Measurements from ENCODE around the gene PNPLA4. TPM values are rescaled to one million over a fixed set of nuclear protein-coding genes. Genes with fewer than 3 reads are reported as not detected.

PNPLA4 gene
- total and polyA plus RNA-seq, 4 donors: 10.1 to 28.3 (median 15.4) TPM

DNA sequence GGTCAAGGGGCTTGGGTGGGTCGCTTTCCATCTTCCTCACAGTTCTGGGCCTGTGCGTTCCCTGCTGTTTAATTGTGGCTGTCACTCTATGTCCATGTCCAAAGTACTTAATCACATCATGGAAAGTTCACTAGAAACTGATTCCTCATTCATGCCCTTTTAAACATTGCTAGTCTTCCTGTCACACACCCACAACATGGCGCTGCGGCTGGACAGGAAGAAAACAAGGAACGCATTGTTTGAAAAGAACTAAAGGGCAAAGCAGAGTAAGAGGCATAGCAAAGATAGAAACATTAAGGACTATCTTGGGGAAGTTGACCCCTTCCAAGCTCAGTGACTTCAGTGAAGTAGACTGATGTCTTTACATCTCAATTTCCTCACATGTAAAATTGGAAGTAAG is 18.4 kb downstream of the PNPLA4 start:
- no peak for DNase-seq (ENCODE audit: low spot score)
- Histone ChIP-seq H3K27me3 (ENCODE audit: control insufficient read depth in 4 of 4, insufficient read depth in 4 of 4, low read length in 3 of 4) (no peaks in the 10 kb centered on the region), H3K4me1 (ENCODE audit: control insufficient read depth in 4 of 4, insufficient read depth in 4 of 4, low read length in 3 of 4) (no peaks in the 10 kb centered on the region), H3K36me3 (ENCODE audit: control insufficient read depth in 4 of 4, insufficient read depth in 3 of 4, low read depth in 1 of 4, low read length in 3 of 4) (peaks cover 0 to 35% (median 15%) of the 10 kb centered on the region in 4 donors), H3K27ac (ENCODE audit: low read depth in 1 of 2, low read length in 2 of 2) (no peak overlapping the region), H3K9ac (ENCODE audit: low read depth in 1 of 2, low read length in 2 of 2) (no peak overlapping the region), H3K4me3 (ENCODE audit: low read depth in 1 of 3, low read length in 3 of 3) (no peak overlapping the region), H3K9me3 (ENCODE audit: control insufficient read depth in 4 of 4, low read length in 3 of 4) (no peaks in the 10 kb centered on the region)
- WGBS: 95% methylated on average over 5 of the region's 5 CpGs
- TF ChIP-seq YY1 (IDR thresholded peaks at IDR 0.05): no peak
- TF ChIP-seq TAF1 (conservative IDR thresholded peaks at IDR 0.05): no peak
- TF ChIP-seq REST (IDR thresholded peaks at IDR 0.05): no peak
- TF ChIP-seq FOXA1 (IDR thresholded peaks at IDR 0.05): no peak

GRCh38 chrX:7904562-7904961 is 22.7 kb downstream of the PNPLA4 start:
- DNase-seq (ENCODE audit: low spot score): no peak
- Histone ChIP-seq H3K27ac (ENCODE audit: low read depth in 1 of 2, low read length in 2 of 2) (no peak overlapping the region), H3K4me1 (ENCODE audit: control insufficient read depth in 4 of 4, insufficient read depth in 4 of 4, low read length in 3 of 4) (no peaks in the 10 kb centered on the region), H3K27me3 (ENCODE audit: control insufficient read depth in 4 of 4, insufficient read depth in 4 of 4, low read length in 3 of 4) (no peaks in the 10 kb centered on the region), H3K4me3 (ENCODE audit: low read depth in 1 of 3, low read length in 3 of 3) (no peak overlapping the region), H3K9me3 (ENCODE audit: control insufficient read depth in 4 of 4, low read length in 3 of 4) (no peaks in the 10 kb centered on the region), H3K36me3 (ENCODE audit: control insufficient read depth in 4 of 4, insufficient read depth in 3 of 4, low read depth in 1 of 4, low read length in 3 of 4) (peaks cover 0 to 42% (median 20%) of the 10 kb centered on the region in 4 donors), H3K9ac (ENCODE audit: low read depth in 1 of 2, low read length in 2 of 2) (no peak overlapping the region)
- WGBS: 95% methylated on average over 3 of the region's 3 CpGs
- TF ChIP-seq HNF4G (IDR thresholded peaks at IDR 0.05) (no peak), CTCF (IDR thresholded peaks at IDR 0.05; ENCODE audit: low read depth, low read length, missing input control) (no peak), RXRA (IDR thresholded peaks at IDR 0.05) (no peak), EGR1 (IDR thresholded peaks at IDR 0.05; ENCODE audit: low read depth in 2 of 2) (no peak), HNF4A (conservative IDR thresholded peaks at IDR 0.05) (no peak), REST (IDR thresholded peaks at IDR 0.05) (no peak), MAX (IDR thresholded peaks at IDR 0.05) (no peak), YY1 (IDR thresholded peaks at IDR 0.05) (no peak), RAD21 (IDR thresholded peaks at IDR 0.05) (no peak), ZBTB33 (IDR thresholded peaks at IDR 0.05) (no peak), NR2F2 (IDR thresholded peaks at IDR 0.05) (no peak), GABPA (IDR thresholded peaks at IDR 0.05 in 1 of 2, conservative IDR thresholded peaks at IDR 0.05 in 1 of 2) (no peak), ATF3 (IDR thresholded peaks at IDR 0.05) (no peak), SP1 (IDR thresholded peaks at IDR 0.05) (no peak), JUND (IDR thresholded peaks at IDR 0.05) (no peak), FOXA2 (IDR thresholded peaks at IDR 0.05) (no peak), FOXA1 (IDR thresholded peaks at IDR 0.05) (no peak), TAF1 (conservative IDR thresholded peaks at IDR 0.05) (no peak)

Measured in liver (tissue), 9 donors.